Measurements from ENCODE around the gene GPR50. TPM values are rescaled to one million over a fixed set of nuclear protein-coding genes. Genes with fewer than 3 reads are reported as not detected.
A peak's percentile ranks its signal among the peaks of the same experiment; 100 is the strongest.

Gene GPR50
- not detected in 2 replicates for total RNA-seq
- 0.07 and 0.39 TPM in 2 replicates for polyA plus RNA-seq

DNA sequence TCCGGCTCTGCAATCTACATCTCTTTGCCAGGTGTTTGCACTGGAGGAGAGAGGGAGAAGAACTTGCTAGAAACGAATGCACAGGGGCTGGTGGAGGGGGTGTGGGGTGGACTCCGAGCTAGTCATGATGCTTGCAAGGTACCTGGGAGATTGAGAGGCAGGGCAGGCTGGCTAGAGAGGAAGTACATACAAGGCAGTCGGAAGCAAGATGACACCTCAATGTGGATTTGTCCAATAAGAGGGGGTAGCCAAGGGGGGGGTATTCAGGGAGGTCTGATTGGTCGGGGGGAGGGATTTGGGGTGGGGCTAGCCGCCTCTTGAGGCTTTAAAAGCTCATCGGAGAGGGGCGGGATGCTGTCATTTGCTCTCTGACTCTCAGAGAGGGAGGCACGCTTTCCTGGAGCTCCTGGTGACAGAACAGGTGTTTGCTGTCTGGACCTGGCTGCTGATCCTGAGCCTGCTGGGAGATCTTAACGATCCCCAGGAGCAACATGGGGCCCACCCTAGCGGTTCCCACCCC, at the start of gene GPR50:
TSS of gene GPR50 (plus strand) at position 354 of the 520 bp plus-strand sequence. CDS start at position 492, 138 bp downstream.
- no peak for TF ChIP-seq EZH2 (IDR thresholded peaks at IDR 0.05; ENCODE audit: borderline replicate concordance)
- no peak for TF ChIP-seq EZH2phosphoT487 (IDR thresholded peaks at IDR 0.05; ENCODE audit: low read depth, severe bottlenecking, unreplicated experiment)
- H3K27me3 ChIP-seq = peaks cover 70% of the 10 kb centered on the region
- no peaks in the 10 kb centered on the region for H3K9me2 ChIP-seq (replicated peaks; ENCODE audit: insufficient read depth)
- H3K36me3 ChIP-seq (replicated peaks; ENCODE audit: insufficient read depth, low read depth) = no peaks in the 10 kb centered on the region
- H3K4me3 ChIP-seq = no peak within 1 kb of the TSS
- no peak for DNase-seq (ENCODE audit: low spot score)
- no peak within 1 kb of the TSS for H3K27ac ChIP-seq
- H4K20me1 ChIP-seq (ENCODE audit: insufficient read depth, poor library complexity, severe bottlenecking) = no peaks in the 10 kb centered on the region
- H3K4me1 ChIP-seq (ENCODE audit: insufficient read depth) = no peaks in the 10 kb centered on the region
- H2AFZ ChIP-seq = no peak within 1 kb of the TSS
- H3K4me2 ChIP-seq = peak within 1 kb of the TSS; percentile 80
- H3K9me3 ChIP-seq (ENCODE audit: low read depth) = no peaks in the 10 kb centered on the region
- no peaks in the 10 kb centered on the region for H3K79me2 ChIP-seq
- 62% methylated on average over 11 of the region's 11 CpGs for WGBS (ENCODE audit: low lambda C conversion rate, missing lambda C conversion rate)

DNA sequence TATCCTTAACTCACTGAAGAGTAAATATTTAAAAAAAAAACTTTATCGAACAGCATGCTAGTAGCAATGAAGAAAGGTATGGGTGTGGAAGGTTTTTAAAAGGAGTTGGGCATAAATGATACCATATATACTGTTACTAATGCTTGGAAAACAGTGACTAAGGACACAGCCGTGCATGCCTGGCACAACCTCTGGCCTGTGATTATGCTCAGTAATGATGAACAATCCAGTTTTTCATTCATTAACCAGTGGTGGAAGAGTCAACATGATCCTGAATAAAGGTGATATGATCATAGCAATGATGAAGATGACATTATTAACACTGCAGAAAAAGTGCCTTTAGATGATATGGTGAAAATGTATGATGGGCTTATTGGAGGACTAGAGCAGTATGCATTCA, 43.9 kb upstream of the GPR50 start:
- Histone ChIP-seq H3K9me2 (replicated peaks; ENCODE audit: insufficient read depth) (no peaks in the 10 kb centered on the region), H3K9me3 (ENCODE audit: low read depth) (no peaks in the 10 kb centered on the region), H2AFZ (no peak overlapping the region), H4K20me1 (ENCODE audit: insufficient read depth, poor library complexity, severe bottlenecking) (no peaks in the 10 kb centered on the region), H3K27me3 (no peaks in the 10 kb centered on the region), H3K4me2 (no peak overlapping the region), H3K79me2 (no peaks in the 10 kb centered on the region), H3K4me1 (ENCODE audit: insufficient read depth) (no peaks in the 10 kb centered on the region), H3K36me3 (replicated peaks; ENCODE audit: insufficient read depth, low read depth) (no peaks in the 10 kb centered on the region), H3K4me3 (no peak overlapping the region), H3K27ac (no peak overlapping the region)
- TF ChIP-seq, protein P1, sequence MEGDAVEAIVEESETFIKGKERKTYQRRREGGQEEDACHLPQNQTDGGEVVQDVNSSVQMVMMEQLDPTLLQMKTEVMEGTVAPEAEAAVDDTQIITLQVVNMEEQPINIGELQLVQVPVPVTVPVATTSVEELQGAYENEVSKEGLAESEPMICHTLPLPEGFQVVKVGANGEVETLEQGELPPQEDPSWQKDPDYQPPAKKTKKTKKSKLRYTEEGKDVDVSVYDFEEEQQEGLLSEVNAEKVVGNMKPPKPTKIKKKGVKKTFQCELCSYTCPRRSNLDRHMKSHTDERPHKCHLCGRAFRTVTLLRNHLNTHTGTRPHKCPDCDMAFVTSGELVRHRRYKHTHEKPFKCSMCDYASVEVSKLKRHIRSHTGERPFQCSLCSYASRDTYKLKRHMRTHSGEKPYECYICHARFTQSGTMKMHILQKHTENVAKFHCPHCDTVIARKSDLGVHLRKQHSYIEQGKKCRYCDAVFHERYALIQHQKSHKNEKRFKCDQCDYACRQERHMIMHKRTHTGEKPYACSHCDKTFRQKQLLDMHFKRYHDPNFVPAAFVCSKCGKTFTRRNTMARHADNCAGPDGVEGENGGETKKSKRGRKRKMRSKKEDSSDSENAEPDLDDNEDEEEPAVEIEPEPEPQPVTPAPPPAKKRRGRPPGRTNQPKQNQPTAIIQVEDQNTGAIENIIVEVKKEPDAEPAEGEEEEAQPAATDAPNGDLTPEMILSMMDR (IDR thresholded peaks at IDR 0.05; ENCODE audit: poor library complexity) = no peak
- TF ChIP-seq EZH2 (IDR thresholded peaks at IDR 0.05; ENCODE audit: borderline replicate concordance) (no peak), EZH2phosphoT487 (IDR thresholded peaks at IDR 0.05; ENCODE audit: low read depth, severe bottlenecking, unreplicated experiment) (no peak)
- 83% methylated on average over 2 of the region's 2 CpGs for WGBS (ENCODE audit: low lambda C conversion rate, missing lambda C conversion rate)
- no peak for DNase-seq (ENCODE audit: low spot score)

DNA sequence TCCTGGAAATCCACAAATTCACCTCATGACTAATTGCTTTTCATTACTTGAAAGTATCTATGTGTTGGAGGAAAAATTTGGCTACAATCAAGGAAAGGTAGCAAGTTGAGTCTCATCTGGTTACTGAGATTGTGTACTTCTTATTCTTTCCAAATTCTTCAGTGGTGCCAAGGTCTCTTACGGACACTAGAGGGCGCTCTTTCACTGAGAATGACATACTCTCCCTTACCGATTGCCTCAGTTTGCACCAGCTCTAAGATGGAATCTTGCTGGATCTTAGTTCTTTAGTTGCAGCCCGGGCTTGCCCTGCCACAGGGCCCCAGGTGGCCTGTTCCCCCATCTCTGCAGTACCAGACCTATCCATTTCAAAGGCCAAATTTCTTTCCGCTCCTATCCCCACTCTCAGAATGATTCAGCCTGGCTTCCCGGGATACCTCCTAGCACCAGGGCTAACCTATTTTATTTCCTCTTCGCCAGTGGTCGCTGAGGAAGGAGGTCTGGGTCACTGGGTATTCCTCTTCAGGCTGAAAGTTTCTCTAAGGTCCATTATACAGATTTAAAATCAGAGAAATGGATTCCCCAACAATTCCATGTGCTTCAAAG, 24.6 kb upstream of the GPR50 start:
- DNase-seq (ENCODE audit: low spot score) = peak; percentile 66
- Histone ChIP-seq H4K20me1 (ENCODE audit: insufficient read depth, poor library complexity, severe bottlenecking) (no peaks in the 10 kb centered on the region), H3K9me2 (replicated peaks; ENCODE audit: insufficient read depth) (no peaks in the 10 kb centered on the region), H3K4me2 (no peak overlapping the region), H3K79me2 (no peaks in the 10 kb centered on the region), H3K27ac (no peak overlapping the region), H2AFZ (no peak overlapping the region), H3K27me3 (no peaks in the 10 kb centered on the region), H3K9me3 (ENCODE audit: low read depth) (no peaks in the 10 kb centered on the region), H3K4me3 (no peak overlapping the region), H3K36me3 (replicated peaks; ENCODE audit: insufficient read depth, low read depth) (no peaks in the 10 kb centered on the region), H3K4me1 (ENCODE audit: insufficient read depth) (no peaks in the 10 kb centered on the region)
- WGBS (ENCODE audit: low lambda C conversion rate, missing lambda C conversion rate) = 44% methylated on average over 8 of the region's 8 CpGs
- TF ChIP-seq EZH2 (IDR thresholded peaks at IDR 0.05; ENCODE audit: borderline replicate concordance) (no peak), EZH2phosphoT487 (IDR thresholded peaks at IDR 0.05; ENCODE audit: low read depth, severe bottlenecking, unreplicated experiment) (no peak)
- TF ChIP-seq, protein P1 (IDR thresholded peaks at IDR 0.05; ENCODE audit: poor library complexity) = peak; percentile 66

DNA sequence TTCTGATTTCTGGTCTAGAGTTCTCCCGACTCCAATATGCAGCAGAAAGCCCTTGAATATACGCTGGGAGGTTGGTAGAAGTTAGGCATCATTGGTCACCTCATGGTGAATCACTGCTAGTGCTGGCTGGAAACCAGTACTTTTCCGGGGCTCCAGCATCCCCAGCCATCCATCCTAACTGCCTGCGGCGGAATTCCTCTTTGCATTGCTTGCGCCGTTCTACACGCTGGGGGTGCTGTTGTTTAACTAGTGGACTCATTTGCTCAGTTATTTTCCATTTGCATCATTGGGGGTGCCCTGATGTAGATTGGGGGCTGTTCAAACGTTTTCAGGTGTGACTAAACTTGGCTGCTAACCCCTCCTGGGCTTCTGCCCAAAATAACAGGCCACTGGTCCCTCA, 23.3 kb upstream of the GPR50 start:
- Histone ChIP-seq H3K9me3 (ENCODE audit: low read depth) (no peaks in the 10 kb centered on the region), H3K79me2 (no peaks in the 10 kb centered on the region), H3K27ac (no peak overlapping the region), H3K4me3 (no peak overlapping the region), H3K4me1 (ENCODE audit: insufficient read depth) (no peaks in the 10 kb centered on the region), H3K4me2 (no peak overlapping the region), H2AFZ (no peak overlapping the region), H3K9me2 (replicated peaks; ENCODE audit: insufficient read depth) (no peaks in the 10 kb centered on the region), H3K27me3 (no peaks in the 10 kb centered on the region), H3K36me3 (replicated peaks; ENCODE audit: insufficient read depth, low read depth) (no peaks in the 10 kb centered on the region), H4K20me1 (ENCODE audit: insufficient read depth, poor library complexity, severe bottlenecking) (no peaks in the 10 kb centered on the region)
- peak; percentile 30 for DNase-seq (ENCODE audit: low spot score)
- no peak for TF ChIP-seq EZH2 (IDR thresholded peaks at IDR 0.05; ENCODE audit: borderline replicate concordance)
- TF ChIP-seq, protein P1 (IDR thresholded peaks at IDR 0.05; ENCODE audit: poor library complexity) = peak; percentile 38
- 36% methylated on average over 9 of the region's 9 CpGs for WGBS (ENCODE audit: low lambda C conversion rate, missing lambda C conversion rate)

Measured in hepatocyte (in vitro differentiated cells).